ENCODE data around the gene ADCY7. TPM values are rescaled to one million over a fixed set of nuclear protein-coding genes. Genes with fewer than 3 reads are reported as not detected.
A peak's percentile ranks its signal among the peaks of the same experiment; 100 is the strongest.

ADCY7 gene
- total and polyA plus RNA-seq, 4 donors = 4.0 to 75.8 (median 20.2) TPM

DNA sequence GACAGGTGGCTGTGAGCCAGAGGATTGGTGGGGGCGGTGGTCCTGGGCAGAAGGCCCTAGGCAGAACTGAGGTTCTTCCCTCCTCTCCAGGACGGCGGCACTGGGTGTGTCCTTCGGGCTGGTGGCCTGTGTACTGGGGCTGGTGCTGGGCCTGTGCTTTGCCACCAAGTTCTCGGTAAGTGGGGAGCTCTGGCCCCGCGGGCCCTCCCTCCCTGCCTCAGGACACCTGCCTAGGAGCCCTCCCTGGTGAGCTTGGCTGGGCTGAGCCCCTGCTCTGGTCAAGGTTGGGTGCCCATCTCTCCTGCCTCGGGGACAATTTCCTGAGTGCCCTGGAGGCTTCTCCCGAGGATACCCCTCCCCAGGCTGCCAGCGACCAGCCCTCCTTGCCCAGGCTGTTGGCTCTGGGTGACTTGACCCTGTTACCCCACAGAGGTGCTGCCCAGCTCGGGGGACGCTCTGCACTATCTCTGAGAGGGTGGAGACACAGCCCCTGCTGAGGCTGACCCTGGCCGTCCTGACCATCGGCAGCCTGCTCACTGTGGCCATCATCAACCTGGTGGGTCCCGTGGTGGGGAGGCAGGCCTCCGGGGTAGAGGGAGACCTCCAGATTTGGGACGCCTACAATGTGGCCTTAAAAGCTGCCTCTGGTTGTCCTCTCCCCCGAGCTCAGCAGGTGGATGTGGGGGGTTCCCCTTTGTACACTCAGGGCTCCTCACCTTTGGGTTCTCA lies 42.0 kb downstream of the ADCY7 start:
- no peak overlapping the region for H3K4me3 ChIP-seq (ENCODE audit: low read length in 2 of 2)
- ATAC-seq (ENCODE audit: low FRiP score) = no peak
- H3K27ac ChIP-seq (ENCODE audit: low read depth in 1 of 2, low read length in 2 of 2) = no peak overlapping the region
- H3K9me3 ChIP-seq (ENCODE audit: control insufficient read depth, low read length) = no peaks in the 10 kb centered on the region
- H3K36me3 ChIP-seq (ENCODE audit: control insufficient read depth in 1 of 2, insufficient read depth in 2 of 2, low read length in 1 of 2) = no peaks in the 10 kb centered on the region
- WGBS, 2 donors = 95 to 96% methylated on average over 18 of the region's 18 CpGs
- intact Hi-C loops (cut with DNase I) = no loop called here
- no peaks in the 10 kb centered on the region for H3K27me3 ChIP-seq (ENCODE audit: control insufficient read depth in 1 of 2, insufficient read depth in 2 of 2, low read length in 1 of 2)
- peak; percentile 40 to 67 for DNase-seq
- H3K4me1 ChIP-seq (ENCODE audit: control insufficient read depth in 1 of 2, insufficient read depth in 2 of 2, low read length in 2 of 2) = no peaks in the 10 kb centered on the region

DNA sequence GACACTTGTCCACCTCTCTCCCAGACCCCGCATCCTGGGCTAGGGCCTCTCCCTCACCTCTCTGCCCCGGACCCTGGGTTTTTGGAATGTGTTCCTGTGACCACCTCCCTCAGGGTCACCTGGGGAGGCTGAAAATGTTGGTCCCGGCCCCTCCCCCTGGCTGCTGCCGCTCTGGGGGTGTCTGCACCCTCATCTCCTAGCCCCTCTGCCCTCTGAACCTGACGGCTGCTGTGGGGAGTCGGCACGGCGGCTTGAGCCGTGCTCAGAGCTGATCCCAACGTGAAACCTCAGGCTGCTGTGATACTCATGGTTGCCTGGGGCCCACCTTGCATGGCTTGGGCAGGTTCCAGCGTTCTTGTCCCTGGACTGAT lies 42.8 kb downstream of the ADCY7 start:
- H3K27me3 ChIP-seq (ENCODE audit: control insufficient read depth in 1 of 2, insufficient read depth in 2 of 2, low read length in 1 of 2) = no peaks in the 10 kb centered on the region
- DNase-seq (no peak), ATAC-seq (ENCODE audit: low FRiP score) (no peak)
- H3K36me3 ChIP-seq (ENCODE audit: control insufficient read depth in 1 of 2, insufficient read depth in 2 of 2, low read length in 1 of 2) = peaks cover 0 to 2% of the 10 kb centered on the region in 2 donors
- H3K9me3 ChIP-seq (ENCODE audit: control insufficient read depth, low read length) = no peaks in the 10 kb centered on the region
- WGBS, 2 donors = 72 to 77% methylated on average over 11 of the region's 11 CpGs
- intact Hi-C loops (cut with DNase I) = no loop called here
- H3K27ac ChIP-seq (ENCODE audit: low read depth in 1 of 2, low read length in 2 of 2) = no peak overlapping the region
- H3K4me1 ChIP-seq (ENCODE audit: control insufficient read depth in 1 of 2, insufficient read depth in 2 of 2, low read length in 2 of 2) = no peaks in the 10 kb centered on the region
- H3K4me3 ChIP-seq (ENCODE audit: low read length in 2 of 2) = no peak overlapping the region

- Histone ChIP-seq H3K9me3 (ENCODE audit: control insufficient read depth, low read length) (no peaks in the 10 kb centered on the region), H3K27ac (ENCODE audit: low read depth in 1 of 2, low read length in 2 of 2) (no peak overlapping the region), H3K36me3 (ENCODE audit: control insufficient read depth in 1 of 2, insufficient read depth in 2 of 2, low read length in 1 of 2) (peaks cover 0 to 2% of the 10 kb centered on the region in 2 donors), H3K27me3 (ENCODE audit: control insufficient read depth in 1 of 2, insufficient read depth in 2 of 2, low read length in 1 of 2) (no peaks in the 10 kb centered on the region), H3K4me1 (ENCODE audit: control insufficient read depth in 1 of 2, insufficient read depth in 2 of 2, low read length in 2 of 2) (no peaks in the 10 kb centered on the region), H3K4me3 (ENCODE audit: low read length in 2 of 2) (no peak overlapping the region)
- ATAC-seq (ENCODE audit: low FRiP score) = no peak
- WGBS, 2 donors = 44% methylated on average over 15 of the region's 15 CpGs
- peak; percentile 48 to 77 for DNase-seq
- intact Hi-C loops (cut with DNase I) = no loop called here
Measured at GRCh38 chr16:50309527-50310307, 43.4 kb downstream of the ADCY7 start.

GRCh38 chr16:50310308-50311133 lies 44.2 kb downstream of the ADCY7 start:
- H3K4me1 ChIP-seq (ENCODE audit: control insufficient read depth in 1 of 2, insufficient read depth in 2 of 2, low read length in 2 of 2) = no peaks in the 10 kb centered on the region
- no peak overlapping the region for H3K27ac ChIP-seq (ENCODE audit: low read depth in 1 of 2, low read length in 2 of 2)
- H3K9me3 ChIP-seq (ENCODE audit: control insufficient read depth, low read length) = no peaks in the 10 kb centered on the region
- 85% methylated on average over 18 of the region's 18 CpGs for WGBS, 2 donors
- ATAC-seq (ENCODE audit: low FRiP score) = no peak
- H3K4me3 ChIP-seq (ENCODE audit: low read length in 2 of 2) = no peak overlapping the region
- DNase-seq = peak in 1 of 2 donors; percentile 59
- peaks cover 0 to 2% of the 10 kb centered on the region in 2 donors for H3K36me3 ChIP-seq (ENCODE audit: control insufficient read depth in 1 of 2, insufficient read depth in 2 of 2, low read length in 1 of 2)
- no peaks in the 10 kb centered on the region for H3K27me3 ChIP-seq (ENCODE audit: control insufficient read depth in 1 of 2, insufficient read depth in 2 of 2, low read length in 1 of 2)
- intact Hi-C loops (cut with DNase I) = no loop called here

- no peaks in the 10 kb centered on the region for H3K4me1 ChIP-seq (ENCODE audit: control insufficient read depth in 1 of 2, insufficient read depth in 2 of 2, low read length in 2 of 2)
- H3K27ac ChIP-seq (ENCODE audit: low read depth in 1 of 2, low read length in 2 of 2) = no peak overlapping the region
- H3K9me3 ChIP-seq (ENCODE audit: control insufficient read depth, low read length) = no peaks in the 10 kb centered on the region
- DNase-seq = peak in 1 of 2 donors; percentile 56
- intact Hi-C loops (cut with DNase I) = no loop called here
- H3K27me3 ChIP-seq (ENCODE audit: control insufficient read depth in 1 of 2, insufficient read depth in 2 of 2, low read length in 1 of 2) = no peaks in the 10 kb centered on the region
- H3K4me3 ChIP-seq (ENCODE audit: low read length in 2 of 2) = no peak overlapping the region
- peaks cover 0 to 3% of the 10 kb centered on the region in 2 donors for H3K36me3 ChIP-seq (ENCODE audit: control insufficient read depth in 1 of 2, insufficient read depth in 2 of 2, low read length in 1 of 2)
- 93% methylated on average over 4 of the region's 4 CpGs for WGBS, 2 donors
- ATAC-seq (ENCODE audit: low FRiP score) = no peak
Measured at GRCh38 chr16:50311134-50311528, 44.8 kb downstream of the ADCY7 start.

DNA sequence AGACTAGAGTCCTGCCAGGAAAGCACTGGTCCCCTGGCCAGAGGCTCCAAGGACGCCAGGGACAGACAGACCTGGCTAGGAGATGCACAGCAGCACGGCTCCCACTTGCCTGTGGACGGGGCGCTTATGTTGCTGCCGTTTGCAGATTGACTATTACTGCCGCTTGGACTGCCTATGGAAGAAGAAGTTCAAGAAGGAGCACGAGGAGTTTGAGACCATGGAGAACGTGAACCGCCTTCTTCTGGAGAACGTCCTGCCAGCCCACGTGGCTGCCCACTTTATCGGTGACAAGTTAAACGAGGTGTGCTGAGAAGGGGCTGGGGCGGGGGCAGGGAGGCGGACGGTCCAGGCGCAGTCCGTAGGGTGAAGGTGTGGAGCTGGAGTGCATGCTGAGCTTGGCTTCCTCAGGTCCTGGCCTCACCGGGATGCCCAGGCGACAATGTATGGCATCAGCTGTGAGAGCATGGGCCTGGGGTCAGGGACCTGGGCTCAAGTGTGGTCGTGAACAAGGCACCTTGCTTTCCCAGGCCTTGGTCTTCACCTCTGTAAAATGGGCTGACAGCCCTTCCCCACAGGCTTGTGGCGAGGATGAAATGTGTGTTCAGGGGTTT lies 45.6 kb downstream of the ADCY7 start:
- H3K27me3 ChIP-seq (ENCODE audit: control insufficient read depth in 1 of 2, insufficient read depth in 2 of 2, low read length in 1 of 2) = no peaks in the 10 kb centered on the region
- no peaks in the 10 kb centered on the region for H3K4me1 ChIP-seq (ENCODE audit: control insufficient read depth in 1 of 2, insufficient read depth in 2 of 2, low read length in 2 of 2)
- DNase-seq (peak in 1 of 2 donors; percentile 71), ATAC-seq (ENCODE audit: low FRiP score) (no peak)
- peaks cover 0 to 4% of the 10 kb centered on the region in 2 donors for H3K36me3 ChIP-seq (ENCODE audit: control insufficient read depth in 1 of 2, insufficient read depth in 2 of 2, low read length in 1 of 2)
- intact Hi-C loops (cut with DNase I) = no loop called here
- H3K27ac ChIP-seq (ENCODE audit: low read depth in 1 of 2, low read length in 2 of 2) = no peak overlapping the region
- 85 to 86% methylated on average over 22 of the region's 22 CpGs for WGBS, 2 donors
- no peaks in the 10 kb centered on the region for H3K9me3 ChIP-seq (ENCODE audit: control insufficient read depth, low read length)
- H3K4me3 ChIP-seq (ENCODE audit: low read length in 2 of 2) = no peak overlapping the region

- Histone ChIP-seq H3K9me3 (ENCODE audit: control insufficient read depth, low read length) (no peaks in the 10 kb centered on the region), H3K4me3 (ENCODE audit: low read length in 2 of 2) (no peak overlapping the region), H3K27me3 (ENCODE audit: control insufficient read depth in 1 of 2, insufficient read depth in 2 of 2, low read length in 1 of 2) (no peaks in the 10 kb centered on the region), H3K4me1 (ENCODE audit: control insufficient read depth in 1 of 2, insufficient read depth in 2 of 2, low read length in 2 of 2) (no peaks in the 10 kb centered on the region), H3K27ac (ENCODE audit: low read depth in 1 of 2, low read length in 2 of 2) (no peak overlapping the region), H3K36me3 (ENCODE audit: control insufficient read depth in 1 of 2, insufficient read depth in 2 of 2, low read length in 1 of 2) (peaks cover 3 to 4% of the 10 kb centered on the region in 2 donors)
- DNase-seq = peak; percentile 85 to 92
- intact Hi-C loops (cut with DNase I) = no loop called here
- 88 to 89% methylated on average over 31 of the region's 31 CpGs for WGBS, 2 donors
- ATAC-seq (ENCODE audit: low FRiP score) = peak; percentile 47
Measured at GRCh38 chr16:50313596-50314478, 47.5 kb downstream of the ADCY7 start.

Data from aorta (tissue), 5 donors.